ENCODE data around the gene C11orf71. TPM values are rescaled to one million over a fixed set of nuclear protein-coding genes. Genes with fewer than 3 reads are reported as not detected.

C11orf71 gene
- total and polyA plus RNA-seq, 9 of the 15 experiments (the other 6 are each of a cell fraction or from before 2014, with no cell fraction given): 2.9 to 15.1 (median 9.1) TPM

DNA sequence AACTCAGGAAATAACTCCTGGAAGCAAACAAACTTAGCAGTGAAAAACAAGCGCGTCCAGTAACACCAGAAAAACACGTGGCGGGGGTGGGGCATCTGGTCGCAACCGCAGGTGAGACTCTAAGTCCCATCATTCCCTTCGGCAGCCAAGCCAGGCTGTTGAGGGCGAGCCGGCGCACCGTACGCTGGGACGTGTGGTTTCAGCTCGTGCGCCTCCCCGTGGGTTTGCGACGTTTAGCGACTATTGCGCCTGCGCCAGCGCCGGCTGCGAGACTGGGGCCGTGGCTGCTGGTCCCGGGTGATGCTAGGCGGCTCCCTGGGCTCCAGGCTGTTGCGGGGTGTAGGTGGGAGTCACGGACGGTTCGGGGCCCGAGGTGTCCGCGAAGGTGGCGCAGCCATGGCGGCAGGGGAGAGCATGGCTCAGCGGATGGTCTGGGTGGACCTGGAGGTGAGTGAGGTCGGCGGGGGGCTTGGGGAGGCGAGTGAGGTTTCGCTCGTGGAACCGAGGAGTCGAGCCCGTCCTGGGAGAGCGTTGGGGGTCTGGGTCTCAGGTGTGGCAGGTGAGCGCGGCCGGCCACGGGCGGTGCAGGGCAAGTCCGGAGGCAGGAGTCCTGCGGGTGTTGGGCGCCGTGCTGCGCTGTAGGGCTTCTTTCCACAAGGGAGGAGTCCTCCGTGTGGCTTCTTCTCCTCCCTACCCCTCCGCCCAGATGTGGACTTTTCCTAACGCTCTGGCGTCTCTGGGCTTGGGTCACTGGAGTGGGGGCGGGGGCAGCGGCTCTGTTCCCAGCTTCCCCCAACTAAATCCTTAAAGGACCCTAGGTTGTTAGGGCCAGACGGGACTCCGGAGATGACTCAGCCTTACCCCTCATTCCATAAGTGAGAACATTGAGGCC lies 39.2 kb upstream of the C11orf71 start, which contains the start of gene REXO2 (continued):
- TF ChIP-seq, protein P1, sequence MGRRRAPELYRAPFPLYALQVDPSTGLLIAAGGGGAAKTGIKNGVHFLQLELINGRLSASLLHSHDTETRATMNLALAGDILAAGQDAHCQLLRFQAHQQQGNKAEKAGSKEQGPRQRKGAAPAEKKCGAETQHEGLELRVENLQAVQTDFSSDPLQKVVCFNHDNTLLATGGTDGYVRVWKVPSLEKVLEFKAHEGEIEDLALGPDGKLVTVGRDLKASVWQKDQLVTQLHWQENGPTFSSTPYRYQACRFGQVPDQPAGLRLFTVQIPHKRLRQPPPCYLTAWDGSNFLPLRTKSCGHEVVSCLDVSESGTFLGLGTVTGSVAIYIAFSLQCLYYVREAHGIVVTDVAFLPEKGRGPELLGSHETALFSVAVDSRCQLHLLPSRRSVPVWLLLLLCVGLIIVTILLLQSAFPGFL (CRISPR knock-in tag; IDR thresholded peaks at IDR 0.05): no peak
- TF ChIP-seq SPI1 (IDR thresholded peaks at IDR 0.05; ENCODE audit: borderline replicate concordance, low read depth, low read length) (no peak), TCF3 (CRISPR knock-in tag; IDR thresholded peaks at IDR 0.05) (no peak; the same call in 1 of the 2 replicates), CBX8 (IDR thresholded peaks at IDR 0.05; ENCODE audit: borderline replicate concordance, extremely low read depth, low read depth, low read length, poor library complexity, severe bottlenecking) (no peak), MCM5 (IDR thresholded peaks at IDR 0.05; ENCODE audit: low read depth) (no peak), ZNF224 (CRISPR knock-in tag; IDR thresholded peaks at IDR 0.05) (no peak)
- TF ChIP-seq, protein P2, sequence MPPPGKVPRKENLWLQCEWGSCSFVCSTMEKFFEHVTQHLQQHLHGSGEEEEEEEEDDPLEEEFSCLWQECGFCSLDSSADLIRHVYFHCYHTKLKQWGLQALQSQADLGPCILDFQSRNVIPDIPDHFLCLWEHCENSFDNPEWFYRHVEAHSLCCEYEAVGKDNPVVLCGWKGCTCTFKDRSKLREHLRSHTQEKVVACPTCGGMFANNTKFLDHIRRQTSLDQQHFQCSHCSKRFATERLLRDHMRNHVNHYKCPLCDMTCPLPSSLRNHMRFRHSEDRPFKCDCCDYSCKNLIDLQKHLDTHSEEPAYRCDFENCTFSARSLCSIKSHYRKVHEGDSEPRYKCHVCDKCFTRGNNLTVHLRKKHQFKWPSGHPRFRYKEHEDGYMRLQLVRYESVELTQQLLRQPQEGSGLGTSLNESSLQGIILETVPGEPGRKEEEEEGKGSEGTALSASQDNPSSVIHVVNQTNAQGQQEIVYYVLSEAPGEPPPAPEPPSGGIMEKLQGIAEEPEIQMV (tag; conservative IDR thresholded peaks at IDR 0.05; ENCODE audit: low read depth): no peak
- TF ChIP-seq, protein P3, sequence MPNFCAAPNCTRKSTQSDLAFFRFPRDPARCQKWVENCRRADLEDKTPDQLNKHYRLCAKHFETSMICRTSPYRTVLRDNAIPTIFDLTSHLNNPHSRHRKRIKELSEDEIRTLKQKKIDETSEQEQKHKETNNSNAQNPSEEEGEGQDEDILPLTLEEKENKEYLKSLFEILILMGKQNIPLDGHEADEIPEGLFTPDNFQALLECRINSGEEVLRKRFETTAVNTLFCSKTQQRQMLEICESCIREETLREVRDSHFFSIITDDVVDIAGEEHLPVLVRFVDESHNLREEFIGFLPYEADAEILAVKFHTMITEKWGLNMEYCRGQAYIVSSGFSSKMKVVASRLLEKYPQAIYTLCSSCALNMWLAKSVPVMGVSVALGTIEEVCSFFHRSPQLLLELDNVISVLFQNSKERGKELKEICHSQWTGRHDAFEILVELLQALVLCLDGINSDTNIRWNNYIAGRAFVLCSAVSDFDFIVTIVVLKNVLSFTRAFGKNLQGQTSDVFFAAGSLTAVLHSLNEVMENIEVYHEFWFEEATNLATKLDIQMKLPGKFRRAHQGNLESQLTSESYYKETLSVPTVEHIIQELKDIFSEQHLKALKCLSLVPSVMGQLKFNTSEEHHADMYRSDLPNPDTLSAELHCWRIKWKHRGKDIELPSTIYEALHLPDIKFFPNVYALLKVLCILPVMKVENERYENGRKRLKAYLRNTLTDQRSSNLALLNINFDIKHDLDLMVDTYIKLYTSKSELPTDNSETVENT (CRISPR knock-in tag; IDR thresholded peaks at IDR 0.05): 0 out of 2 replicates have a peak, but pooled peaks have one; percentile 15
- TF ChIP-seq, protein P4, sequence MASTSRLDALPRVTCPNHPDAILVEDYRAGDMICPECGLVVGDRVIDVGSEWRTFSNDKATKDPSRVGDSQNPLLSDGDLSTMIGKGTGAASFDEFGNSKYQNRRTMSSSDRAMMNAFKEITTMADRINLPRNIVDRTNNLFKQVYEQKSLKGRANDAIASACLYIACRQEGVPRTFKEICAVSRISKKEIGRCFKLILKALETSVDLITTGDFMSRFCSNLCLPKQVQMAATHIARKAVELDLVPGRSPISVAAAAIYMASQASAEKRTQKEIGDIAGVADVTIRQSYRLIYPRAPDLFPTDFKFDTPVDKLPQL (IDR thresholded peaks at IDR 0.05; ENCODE audit: extremely low read depth, insufficient read length): no peak
- TF ChIP-seq, protein P5, sequence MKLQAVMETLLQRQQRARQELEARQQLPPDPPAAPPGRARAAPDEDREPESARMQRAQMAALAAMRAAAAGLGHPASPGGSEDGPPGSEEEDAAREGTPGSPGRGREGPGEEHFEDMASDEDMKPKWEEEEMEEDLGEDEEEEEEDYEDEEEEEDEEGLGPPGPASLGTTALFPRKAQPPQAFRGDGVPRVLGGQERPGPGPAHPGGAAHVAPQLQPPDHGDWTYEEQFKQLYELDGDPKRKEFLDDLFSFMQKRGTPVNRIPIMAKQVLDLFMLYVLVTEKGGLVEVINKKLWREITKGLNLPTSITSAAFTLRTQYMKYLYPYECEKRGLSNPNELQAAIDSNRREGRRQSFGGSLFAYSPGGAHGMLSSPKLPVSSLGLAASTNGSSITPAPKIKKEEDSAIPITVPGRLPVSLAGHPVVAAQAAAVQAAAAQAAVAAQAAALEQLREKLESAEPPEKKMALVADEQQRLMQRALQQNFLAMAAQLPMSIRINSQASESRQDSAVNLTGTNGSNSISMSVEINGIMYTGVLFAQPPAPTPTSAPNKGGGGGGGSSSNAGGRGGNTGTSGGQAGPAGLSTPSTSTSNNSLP (IDR thresholded peaks at IDR 0.05; ENCODE audit: borderline replicate concordance, low read depth, low read length): no peak
- TF ChIP-seq, protein P6, sequence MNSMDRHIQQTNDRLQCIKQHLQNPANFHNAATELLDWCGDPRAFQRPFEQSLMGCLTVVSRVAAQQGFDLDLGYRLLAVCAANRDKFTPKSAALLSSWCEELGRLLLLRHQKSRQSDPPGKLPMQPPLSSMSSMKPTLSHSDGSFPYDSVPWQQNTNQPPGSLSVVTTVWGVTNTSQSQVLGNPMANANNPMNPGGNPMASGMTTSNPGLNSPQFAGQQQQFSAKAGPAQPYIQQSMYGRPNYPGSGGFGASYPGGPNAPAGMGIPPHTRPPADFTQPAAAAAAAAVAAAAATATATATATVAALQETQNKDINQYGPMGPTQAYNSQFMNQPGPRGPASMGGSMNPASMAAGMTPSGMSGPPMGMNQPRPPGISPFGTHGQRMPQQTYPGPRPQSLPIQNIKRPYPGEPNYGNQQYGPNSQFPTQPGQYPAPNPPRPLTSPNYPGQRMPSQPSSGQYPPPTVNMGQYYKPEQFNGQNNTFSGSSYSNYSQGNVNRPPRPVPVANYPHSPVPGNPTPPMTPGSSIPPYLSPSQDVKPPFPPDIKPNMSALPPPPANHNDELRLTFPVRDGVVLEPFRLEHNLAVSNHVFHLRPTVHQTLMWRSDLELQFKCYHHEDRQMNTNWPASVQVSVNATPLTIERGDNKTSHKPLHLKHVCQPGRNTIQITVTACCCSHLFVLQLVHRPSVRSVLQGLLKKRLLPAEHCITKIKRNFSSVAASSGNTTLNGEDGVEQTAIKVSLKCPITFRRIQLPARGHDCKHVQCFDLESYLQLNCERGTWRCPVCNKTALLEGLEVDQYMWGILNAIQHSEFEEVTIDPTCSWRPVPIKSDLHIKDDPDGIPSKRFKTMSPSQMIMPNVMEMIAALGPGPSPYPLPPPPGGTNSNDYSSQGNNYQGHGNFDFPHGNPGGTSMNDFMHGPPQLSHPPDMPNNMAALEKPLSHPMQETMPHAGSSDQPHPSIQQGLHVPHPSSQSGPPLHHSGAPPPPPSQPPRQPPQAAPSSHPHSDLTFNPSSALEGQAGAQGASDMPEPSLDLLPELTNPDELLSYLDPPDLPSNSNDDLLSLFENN (IDR thresholded peaks at IDR 0.05; ENCODE audit: low read depth in 2 of 2, low read length in 2 of 2): no peak
